NT2/D1 (cell line): ENCODE results near the gene KRT26.

Experiments used
- SUZ12 ChIP-seq: IDR thresholded peaks from 2 replicates; pipeline ENCODE4 v1.6.1; 2011; ENCODE audit not compliant: insufficient read length, insufficient read depth; ENCODE audit errors: extremely low read depth
- YY1 ChIP-seq: IDR thresholded peaks from 2 replicates; pipeline ENCODE4 v1.6.1; 2011; ENCODE audit not compliant: insufficient read length, insufficient read depth
- ZNF274 ChIP-seq: IDR thresholded peaks from 2 replicates; pipeline ENCODE4 v1.6.1; 2011; ENCODE audit warnings: mild to moderate bottlenecking, low read depth, low read length

DNA sequence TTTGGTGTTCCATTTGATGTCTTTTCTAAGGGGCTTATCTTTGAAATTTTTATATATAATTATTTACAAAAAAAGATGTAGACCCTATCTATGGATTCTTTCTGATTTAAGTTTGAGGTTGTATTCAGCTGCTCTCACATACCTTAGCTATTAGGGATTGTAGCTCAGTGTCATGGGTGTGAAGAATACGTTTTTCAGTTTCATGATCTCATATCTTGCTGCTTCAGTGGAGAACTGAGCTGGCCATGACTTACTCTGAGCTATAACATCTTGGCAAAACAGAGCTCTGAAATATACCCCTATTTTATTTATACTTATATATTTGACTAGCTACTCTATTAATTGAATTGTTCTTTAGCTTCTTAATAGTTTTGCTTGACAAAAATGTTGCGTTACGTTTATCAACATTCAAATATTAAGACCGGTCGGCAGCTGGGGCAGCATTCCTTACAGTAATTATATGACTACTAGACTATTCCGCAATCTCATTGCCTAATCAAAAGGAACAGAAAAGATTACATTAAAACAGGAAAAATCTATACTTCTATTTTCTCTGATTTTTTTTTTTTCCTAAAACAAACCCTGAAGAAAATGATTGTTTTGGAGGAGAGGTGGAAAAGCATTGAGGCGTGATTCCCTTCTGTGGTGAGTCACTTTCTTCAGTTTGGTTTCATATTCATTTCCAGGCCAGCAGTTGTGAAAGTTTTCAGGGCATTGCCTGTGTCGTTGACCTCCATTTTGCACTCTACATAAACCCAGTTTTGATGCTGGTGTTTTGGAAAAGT lies 44.4 kb downstream of the KRT26 start:
- no peak for TF ChIP-seq YY1
- no peak for TF ChIP-seq SUZ12
- no peak for TF ChIP-seq ZNF274
